Peyer's patch (tissue), 4 donors: Measurements from ENCODE around the gene CLTRN.

Experiments
- POLR2A ChIP-seq, 2 donors: fragments of 450-650 bp; IDR thresholded peaks; one replicate each; pipeline ENCODE4 v1.5.1; 2017; ENCODE audit warnings: antibody characterized with exemption in 2 of 2, mild to moderate bottlenecking in 2 of 2, moderate library complexity in 2 of 2
- TF ChIP-seq, protein P1 (sequence below), 6 experiments: fragments of 450-650 bp in 4 of 6; fragments of 200-600 bp in 2 of 6; sonication (generic) in 1 of 6; IDR thresholded peaks; one replicate each; pipeline ENCODE4 v1.5.1; 2017 to 2019; ENCODE audit warnings: antibody characterized with exemption in 6 of 6, mild to moderate bottlenecking in 3 of 6, moderate library complexity in 1 of 6

DNA sequence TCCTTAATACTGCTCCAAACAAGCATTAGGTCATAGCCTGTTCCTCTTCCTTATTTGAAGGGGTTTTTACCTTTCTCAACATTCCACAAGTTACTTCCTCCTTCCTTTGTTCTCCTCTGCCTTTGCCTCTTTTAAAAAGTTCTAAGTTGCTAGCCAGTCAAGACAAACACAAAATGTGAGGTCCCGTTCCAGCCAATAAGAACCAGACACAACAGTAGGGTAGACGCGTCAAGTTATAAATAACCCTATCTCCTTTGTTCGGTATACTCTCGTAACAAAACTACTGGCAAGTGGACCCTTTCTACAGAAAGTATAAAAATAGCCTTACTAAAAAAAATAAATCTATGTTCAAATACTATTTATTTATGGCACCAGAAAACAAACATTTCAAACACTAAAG, 57.5 kb downstream of the CLTRN start:
- TF ChIP-seq, protein P1, sequence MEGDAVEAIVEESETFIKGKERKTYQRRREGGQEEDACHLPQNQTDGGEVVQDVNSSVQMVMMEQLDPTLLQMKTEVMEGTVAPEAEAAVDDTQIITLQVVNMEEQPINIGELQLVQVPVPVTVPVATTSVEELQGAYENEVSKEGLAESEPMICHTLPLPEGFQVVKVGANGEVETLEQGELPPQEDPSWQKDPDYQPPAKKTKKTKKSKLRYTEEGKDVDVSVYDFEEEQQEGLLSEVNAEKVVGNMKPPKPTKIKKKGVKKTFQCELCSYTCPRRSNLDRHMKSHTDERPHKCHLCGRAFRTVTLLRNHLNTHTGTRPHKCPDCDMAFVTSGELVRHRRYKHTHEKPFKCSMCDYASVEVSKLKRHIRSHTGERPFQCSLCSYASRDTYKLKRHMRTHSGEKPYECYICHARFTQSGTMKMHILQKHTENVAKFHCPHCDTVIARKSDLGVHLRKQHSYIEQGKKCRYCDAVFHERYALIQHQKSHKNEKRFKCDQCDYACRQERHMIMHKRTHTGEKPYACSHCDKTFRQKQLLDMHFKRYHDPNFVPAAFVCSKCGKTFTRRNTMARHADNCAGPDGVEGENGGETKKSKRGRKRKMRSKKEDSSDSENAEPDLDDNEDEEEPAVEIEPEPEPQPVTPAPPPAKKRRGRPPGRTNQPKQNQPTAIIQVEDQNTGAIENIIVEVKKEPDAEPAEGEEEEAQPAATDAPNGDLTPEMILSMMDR (IDR thresholded peaks at IDR 0.05), result no peak
- TF ChIP-seq POLR2A (IDR thresholded peaks at IDR 0.05), result no peak
